ENCODE results near the gene NHLH1. TPM values are rescaled to one million over a fixed set of nuclear protein-coding genes. Genes with fewer than 3 reads are reported as not detected.

Gene NHLH1
- total RNA-seq, 1 donor from 2014 or later: 2.2 TPM

- DNase-seq (ENCODE audit: extremely low spot score, unreplicated experiment): no peak
- Mint-ChIP-seq H3K4me3 (peak overlapping the region; percentile 58), H3K27me3 (peaks cover 1% of the 10 kb centered on the region), H3K36me3 (peaks cover 25% of the 10 kb centered on the region), H3K27ac (peak overlapping the region; percentile 58), H3K4me1 (ENCODE audit: unreplicated experiment) (peaks cover 15% of the 10 kb centered on the region), H3K9me3 (no peaks in the 10 kb centered on the region)
- TF ChIP-seq CTCF (conservative IDR thresholded peaks at IDR 0.05): no peak
Observed at GRCh38 chr1:160362168-160362957, 4.5 kb upstream of the NHLH1 start.

- Mint-ChIP-seq H3K27ac (peak overlapping the region; percentile 58), H3K27me3 (peaks cover 8% of the 10 kb centered on the region), H3K36me3 (peaks cover 24% of the 10 kb centered on the region), H3K9me3 (no peaks in the 10 kb centered on the region), H3K4me1 (ENCODE audit: unreplicated experiment) (peaks cover 22% of the 10 kb centered on the region), H3K4me3 (no peak overlapping the region)
- TF ChIP-seq CTCF (conservative IDR thresholded peaks at IDR 0.05): no peak
- DNase-seq (ENCODE audit: extremely low spot score, unreplicated experiment): no peak
Observed at GRCh38 chr1:160363010-160363409, 3.9 kb upstream of the NHLH1 start.

- TF ChIP-seq CTCF (conservative IDR thresholded peaks at IDR 0.05): no peak
- DNase-seq (ENCODE audit: extremely low spot score, unreplicated experiment): peak; percentile 37
- Mint-ChIP-seq H3K36me3 (peaks cover 15% of the 10 kb centered on the region), H3K27me3 (peaks cover 13% of the 10 kb centered on the region), H3K27ac (peak overlapping the region; percentile 49), H3K4me3 (no peak overlapping the region), H3K9me3 (no peaks in the 10 kb centered on the region), H3K4me1 (ENCODE audit: unreplicated experiment) (peaks cover 27% of the 10 kb centered on the region)
Observed at GRCh38 chr1:160363951-160364735, 2.7 kb upstream of the NHLH1 start.

- Mint-ChIP-seq H3K36me3 (peaks cover 11% of the 10 kb centered on the region), H3K27ac (no peak overlapping the region)
Observed at GRCh38 chr1:160365325-160365724, 1.5 kb upstream of the NHLH1 start.

GRCh38 chr1:160367516-160367900 is 637 bp downstream of the NHLH1 start:
- DNase-seq (ENCODE audit: extremely low spot score, unreplicated experiment): peak; percentile 43
- TF ChIP-seq CTCF (conservative IDR thresholded peaks at IDR 0.05): no peak
- H3K27ac Mint-ChIP-seq: no peak overlapping the region
- H3K27me3 Mint-ChIP-seq: peaks cover 13% of the 10 kb centered on the region
- no peaks in the 10 kb centered on the region for H3K36me3 Mint-ChIP-seq
- no peak overlapping the region for H3K4me3 Mint-ChIP-seq
- no peaks in the 10 kb centered on the region for H3K9me3 Mint-ChIP-seq
- H3K4me1 Mint-ChIP-seq (ENCODE audit: unreplicated experiment): peaks cover 21% of the 10 kb centered on the region

More at GRCh38 chr1:160365325-160365724, 1.5 kb upstream of the NHLH1 start:
- H3K4me3 Mint-ChIP-seq: no peak overlapping the region
- DNase-seq (ENCODE audit: extremely low spot score, unreplicated experiment): peak; percentile 47
- no peak for TF ChIP-seq CTCF (conservative IDR thresholded peaks at IDR 0.05)
- H3K9me3 Mint-ChIP-seq: no peaks in the 10 kb centered on the region
- H3K27me3 Mint-ChIP-seq: peaks cover 13% of the 10 kb centered on the region
- H3K4me1 Mint-ChIP-seq (ENCODE audit: unreplicated experiment): peaks cover 27% of the 10 kb centered on the region

Measured in type B pancreatic cell (in vitro differentiated cells).